ENCODE results near the gene NR6A1.

The NR6A1 gene

DNA sequence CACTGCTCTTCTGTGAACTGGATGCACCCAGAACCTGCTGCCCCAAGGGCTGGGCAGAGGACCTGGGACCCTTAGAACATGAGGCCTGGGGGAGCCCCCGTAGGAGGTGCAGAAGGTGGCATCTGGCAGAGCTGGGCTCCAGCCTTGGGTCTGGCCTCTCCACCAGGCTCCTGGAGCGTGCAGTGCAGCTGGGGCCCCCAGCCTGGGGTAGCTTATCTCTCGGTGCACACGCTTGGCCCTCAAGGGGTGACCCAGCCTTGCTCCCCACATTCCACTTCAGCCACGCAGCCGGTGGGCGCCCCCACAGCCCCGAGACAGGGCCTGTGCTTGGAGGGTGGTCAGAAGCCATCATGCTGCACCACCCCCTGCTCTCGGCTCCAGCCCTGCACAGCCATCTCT, 258.3 kb downstream of the NR6A1 start:
- H2AFZ ChIP-seq (ENCODE audit: low read depth, low read length, severe bottlenecking): no peak overlapping the region
- H3K4me3 ChIP-seq (ENCODE audit: insufficient read depth, low read length, poor library complexity, severe bottlenecking): no peak overlapping the region
- no peaks in the 10 kb centered on the region for H3K27me3 ChIP-seq (ENCODE audit: low read length)
- H3F3A ChIP-seq (ENCODE audit: insufficient read depth): no peaks in the 10 kb centered on the region
- no peaks in the 10 kb centered on the region for H4K20me1 ChIP-seq (ENCODE audit: low read depth, low read length)
- H3K9me3 ChIP-seq (ENCODE audit: insufficient read depth, low read length): no peaks in the 10 kb centered on the region
- H3K79me2 ChIP-seq (ENCODE audit: insufficient read depth, low read length): no peaks in the 10 kb centered on the region
- no peaks in the 10 kb centered on the region for H3K9me2 ChIP-seq (replicated peaks; ENCODE audit: insufficient read depth, low read length)
- H3K9ac ChIP-seq (ENCODE audit: low read length): no peak overlapping the region
- H3K27ac ChIP-seq (ENCODE audit: low read depth, low read length): no peak overlapping the region
- no peak for TF ChIP-seq EZH2phosphoT487 (conservative IDR thresholded peaks at IDR 0.05; ENCODE audit: low read length)
- TF ChIP-seq, protein P1, sequence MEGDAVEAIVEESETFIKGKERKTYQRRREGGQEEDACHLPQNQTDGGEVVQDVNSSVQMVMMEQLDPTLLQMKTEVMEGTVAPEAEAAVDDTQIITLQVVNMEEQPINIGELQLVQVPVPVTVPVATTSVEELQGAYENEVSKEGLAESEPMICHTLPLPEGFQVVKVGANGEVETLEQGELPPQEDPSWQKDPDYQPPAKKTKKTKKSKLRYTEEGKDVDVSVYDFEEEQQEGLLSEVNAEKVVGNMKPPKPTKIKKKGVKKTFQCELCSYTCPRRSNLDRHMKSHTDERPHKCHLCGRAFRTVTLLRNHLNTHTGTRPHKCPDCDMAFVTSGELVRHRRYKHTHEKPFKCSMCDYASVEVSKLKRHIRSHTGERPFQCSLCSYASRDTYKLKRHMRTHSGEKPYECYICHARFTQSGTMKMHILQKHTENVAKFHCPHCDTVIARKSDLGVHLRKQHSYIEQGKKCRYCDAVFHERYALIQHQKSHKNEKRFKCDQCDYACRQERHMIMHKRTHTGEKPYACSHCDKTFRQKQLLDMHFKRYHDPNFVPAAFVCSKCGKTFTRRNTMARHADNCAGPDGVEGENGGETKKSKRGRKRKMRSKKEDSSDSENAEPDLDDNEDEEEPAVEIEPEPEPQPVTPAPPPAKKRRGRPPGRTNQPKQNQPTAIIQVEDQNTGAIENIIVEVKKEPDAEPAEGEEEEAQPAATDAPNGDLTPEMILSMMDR (IDR thresholded peaks at IDR 0.05; ENCODE audit: insufficient read depth, low read length, poor library complexity, severe bottlenecking): no peak
- H3K36me3 ChIP-seq (ENCODE audit: low read length): no peaks in the 10 kb centered on the region
- no peak overlapping the region for H3K4me2 ChIP-seq (ENCODE audit: low read depth, low read length, poor library complexity, severe bottlenecking)

DNA sequence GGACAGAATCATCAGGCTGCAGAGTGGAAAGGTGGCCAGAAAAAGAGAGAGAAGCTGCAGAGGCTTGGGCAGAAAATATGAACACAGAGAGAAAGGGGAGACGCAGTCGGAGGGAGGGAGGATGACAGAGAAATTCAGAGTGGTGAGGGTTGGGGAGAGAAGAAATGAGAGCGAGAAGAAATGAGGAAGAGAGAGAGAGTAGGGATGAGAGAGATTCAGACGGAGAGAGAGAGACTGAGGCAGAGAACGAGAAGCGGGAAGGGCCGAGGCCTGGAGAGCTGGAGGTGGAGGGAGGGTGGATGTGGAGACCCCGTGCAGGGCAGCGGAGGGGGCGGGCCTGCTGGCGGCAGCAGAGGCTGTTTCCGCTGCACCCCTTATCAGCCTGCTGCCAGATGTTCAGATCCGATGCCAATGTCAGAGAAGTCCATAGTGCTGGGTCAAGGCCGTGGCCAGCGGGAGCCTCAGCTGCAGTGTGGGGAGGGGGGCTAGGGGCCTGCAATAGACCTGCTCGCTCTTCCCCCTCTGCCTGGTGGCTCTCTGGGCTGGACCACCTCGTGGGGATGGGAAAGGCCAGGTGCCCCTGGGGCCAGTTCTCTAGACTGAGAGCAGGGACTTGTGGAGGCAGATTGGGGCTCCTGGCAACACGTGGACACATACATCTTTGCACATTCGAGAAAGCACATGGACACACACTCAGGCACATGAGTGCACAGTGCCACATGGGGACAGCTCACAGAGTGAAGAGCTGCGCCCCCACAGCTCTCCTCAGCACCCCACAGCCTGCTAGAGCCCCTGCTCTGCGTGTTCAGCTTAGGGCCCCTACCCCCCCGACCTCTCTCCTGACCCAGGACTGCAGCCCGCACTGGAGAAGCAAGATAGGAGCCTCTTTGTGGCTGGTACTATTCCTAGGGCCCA, 259.0 kb downstream of the NR6A1 start:
- Histone ChIP-seq H3K4me2 (ENCODE audit: low read depth, low read length, poor library complexity, severe bottlenecking) (no peak overlapping the region), H4K20me1 (ENCODE audit: low read depth, low read length) (no peaks in the 10 kb centered on the region), H3K9ac (ENCODE audit: low read length) (no peak overlapping the region), H3K4me3 (ENCODE audit: insufficient read depth, low read length, poor library complexity, severe bottlenecking) (no peak overlapping the region), H3K79me2 (ENCODE audit: insufficient read depth, low read length) (no peaks in the 10 kb centered on the region), H2AFZ (ENCODE audit: low read depth, low read length, severe bottlenecking) (no peak overlapping the region), H3K27ac (ENCODE audit: low read depth, low read length) (no peak overlapping the region), H3K9me2 (replicated peaks; ENCODE audit: insufficient read depth, low read length) (no peaks in the 10 kb centered on the region), H3F3A (ENCODE audit: insufficient read depth) (no peaks in the 10 kb centered on the region), H3K27me3 (ENCODE audit: low read length) (no peaks in the 10 kb centered on the region), H3K36me3 (ENCODE audit: low read length) (no peaks in the 10 kb centered on the region), H3K9me3 (ENCODE audit: insufficient read depth, low read length) (no peaks in the 10 kb centered on the region)
- no peak for TF ChIP-seq EZH2phosphoT487 (conservative IDR thresholded peaks at IDR 0.05; ENCODE audit: low read length)
- TF ChIP-seq, protein P1 (IDR thresholded peaks at IDR 0.05; ENCODE audit: insufficient read depth, low read length, poor library complexity, severe bottlenecking): no peak

DNA sequence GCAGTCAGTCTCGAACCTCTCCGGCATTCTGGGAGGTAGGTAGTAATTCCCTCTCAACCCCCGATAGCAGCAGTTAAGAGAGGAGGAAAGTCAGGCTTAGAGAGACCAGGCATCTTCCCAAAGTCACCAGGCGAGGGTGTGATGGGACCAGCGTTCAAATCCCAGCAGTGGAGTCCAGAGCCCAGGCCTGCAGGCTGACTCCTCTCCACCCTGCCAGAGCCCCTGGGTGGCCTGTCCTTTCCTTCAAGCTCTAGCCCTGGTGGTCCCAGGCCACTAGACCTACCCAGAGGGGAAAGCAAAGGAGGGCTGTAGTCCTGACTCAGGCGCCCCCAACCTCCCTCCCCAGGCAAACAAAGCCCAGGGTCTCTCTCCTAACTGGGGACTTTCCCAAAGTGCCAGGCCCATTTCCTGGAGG, 259.7 kb downstream of the NR6A1 start:
- H3K4me2 ChIP-seq (ENCODE audit: low read depth, low read length, poor library complexity, severe bottlenecking): no peak overlapping the region
- no peaks in the 10 kb centered on the region for H3F3A ChIP-seq (ENCODE audit: insufficient read depth)
- H2AFZ ChIP-seq (ENCODE audit: low read depth, low read length, severe bottlenecking): no peak overlapping the region
- H3K36me3 ChIP-seq (ENCODE audit: low read length): no peaks in the 10 kb centered on the region
- H3K27me3 ChIP-seq (ENCODE audit: low read length): no peaks in the 10 kb centered on the region
- no peaks in the 10 kb centered on the region for H4K20me1 ChIP-seq (ENCODE audit: low read depth, low read length)
- H3K4me3 ChIP-seq (ENCODE audit: insufficient read depth, low read length, poor library complexity, severe bottlenecking): no peak overlapping the region
- no peaks in the 10 kb centered on the region for H3K9me2 ChIP-seq (replicated peaks; ENCODE audit: insufficient read depth, low read length)
- no peaks in the 10 kb centered on the region for H3K79me2 ChIP-seq (ENCODE audit: insufficient read depth, low read length)
- no peak overlapping the region for H3K9ac ChIP-seq (ENCODE audit: low read length)
- H3K9me3 ChIP-seq (ENCODE audit: insufficient read depth, low read length): no peaks in the 10 kb centered on the region
- TF ChIP-seq, protein P1 (IDR thresholded peaks at IDR 0.05; ENCODE audit: insufficient read depth, low read length, poor library complexity, severe bottlenecking): no peak
- no peak for TF ChIP-seq EZH2phosphoT487 (conservative IDR thresholded peaks at IDR 0.05; ENCODE audit: low read length)
- no peak overlapping the region for H3K27ac ChIP-seq (ENCODE audit: low read depth, low read length)
